Measurements from ENCODE around the gene LRRC66. TPM values are rescaled to one million over a fixed set of nuclear protein-coding genes. Genes with fewer than 3 reads are reported as not detected.

LRRC66 gene
- total and polyA plus RNA-seq, 2 of the 8 experiments (the other 6 are each of a cell fraction or from before 2014, with no cell fraction given) = 0.05 to 0.11 TPM

GRCh38 chr4:52016981-52017380, 3.2 kb downstream of the LRRC66 start (continued):
- no peak for TF ChIP-seq CHD7 (IDR thresholded peaks at IDR 0.05; ENCODE audit: insufficient replicate concordance, low read length)
- TF ChIP-seq SP4 (IDR thresholded peaks at IDR 0.05; ENCODE audit: low read length) = no peak
- TF ChIP-seq E2F6 (IDR thresholded peaks at IDR 0.05) = no peak
- TF ChIP-seq NRF1 (IDR thresholded peaks at IDR 0.05; ENCODE audit: low read depth, low read length) = no peak
- no peak for TF ChIP-seq NANOG (IDR thresholded peaks at IDR 0.05; ENCODE audit: insufficient read depth, low read depth, low read length, poor library complexity, severe bottlenecking)
- TF ChIP-seq TAF1 (IDR thresholded peaks at IDR 0.05; ENCODE audit: low read depth, low read length) = no peak
- no peak for TF ChIP-seq MAX (IDR thresholded peaks at IDR 0.05)
- no peak for TF ChIP-seq TEAD4 (IDR thresholded peaks at IDR 0.05; ENCODE audit: low read depth, low read length)
- TF ChIP-seq RNF2 (IDR thresholded peaks at IDR 0.05; ENCODE audit: borderline replicate concordance, low read depth, low read length, missing control alignments, poor library complexity, severe bottlenecking) = no peak
- TF ChIP-seq POU5F1 (IDR thresholded peaks at IDR 0.05; ENCODE audit: low read depth, low read length) = no peak
- no peak for TF ChIP-seq ASH2L (IDR thresholded peaks at IDR 0.05; ENCODE audit: low read length)
